Activated CD4-positive, CD25-positive, alpha-beta regulatory T cell treated with anti-CD3 and anti-CD28 coated beads, Interleukin-2, amount 50 U/mL, for 72 hours (primary cell): ENCODE results near the gene TK2.
"Not testable (repeated sequence)": the region's sequence is repeated elsewhere in the genome, so short reads cannot be mapped to it uniquely, and the experiment has no call there.

Source experiments
- DNase-seq: peaks from one replicate; pipeline ENCODE4 v3.0.0; 2021

TK2 gene

DNA sequence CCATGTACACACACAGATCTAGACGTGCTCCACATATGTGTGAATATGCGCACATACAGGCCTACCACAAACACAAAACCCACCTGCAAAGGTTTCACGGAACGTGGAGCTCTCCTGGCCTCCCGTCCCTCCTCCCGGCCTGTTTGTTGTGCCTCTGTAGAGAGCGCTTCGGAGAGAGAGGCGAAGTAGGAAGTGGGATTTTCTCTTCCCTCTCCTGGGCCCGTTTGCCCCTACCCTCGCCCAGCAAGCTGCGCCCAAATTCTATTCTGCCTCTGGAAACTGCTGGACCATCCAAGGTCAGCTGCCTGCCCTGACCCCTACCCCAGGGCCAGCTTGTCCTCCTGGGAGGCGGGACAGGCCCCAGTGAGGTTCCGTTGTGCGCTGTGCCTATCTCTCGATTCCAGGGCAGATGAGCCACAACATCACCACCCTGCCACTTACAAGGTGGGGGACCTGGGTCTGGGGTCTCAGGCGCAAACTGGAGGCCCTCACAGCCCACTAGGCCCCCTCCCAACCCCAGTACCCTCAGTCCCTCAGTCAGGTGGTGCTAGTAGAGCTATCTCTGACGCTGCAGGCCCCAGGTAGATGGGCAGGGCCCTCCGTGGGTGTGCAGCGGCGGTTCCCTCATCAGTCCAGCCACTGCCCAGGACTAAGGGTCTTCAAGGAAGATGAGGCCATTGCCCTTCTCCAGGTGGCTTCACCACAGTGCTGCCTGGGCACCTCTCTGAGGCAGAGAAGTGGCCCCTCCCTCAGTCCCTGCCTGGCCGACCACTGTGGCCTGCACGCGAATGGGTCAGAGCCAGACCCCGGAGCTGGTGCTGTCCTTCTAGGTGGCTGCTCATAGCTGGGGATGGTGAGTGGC lies 68.6 kb downstream of the TK2 start:
- DNase-seq = no peak

DNA sequence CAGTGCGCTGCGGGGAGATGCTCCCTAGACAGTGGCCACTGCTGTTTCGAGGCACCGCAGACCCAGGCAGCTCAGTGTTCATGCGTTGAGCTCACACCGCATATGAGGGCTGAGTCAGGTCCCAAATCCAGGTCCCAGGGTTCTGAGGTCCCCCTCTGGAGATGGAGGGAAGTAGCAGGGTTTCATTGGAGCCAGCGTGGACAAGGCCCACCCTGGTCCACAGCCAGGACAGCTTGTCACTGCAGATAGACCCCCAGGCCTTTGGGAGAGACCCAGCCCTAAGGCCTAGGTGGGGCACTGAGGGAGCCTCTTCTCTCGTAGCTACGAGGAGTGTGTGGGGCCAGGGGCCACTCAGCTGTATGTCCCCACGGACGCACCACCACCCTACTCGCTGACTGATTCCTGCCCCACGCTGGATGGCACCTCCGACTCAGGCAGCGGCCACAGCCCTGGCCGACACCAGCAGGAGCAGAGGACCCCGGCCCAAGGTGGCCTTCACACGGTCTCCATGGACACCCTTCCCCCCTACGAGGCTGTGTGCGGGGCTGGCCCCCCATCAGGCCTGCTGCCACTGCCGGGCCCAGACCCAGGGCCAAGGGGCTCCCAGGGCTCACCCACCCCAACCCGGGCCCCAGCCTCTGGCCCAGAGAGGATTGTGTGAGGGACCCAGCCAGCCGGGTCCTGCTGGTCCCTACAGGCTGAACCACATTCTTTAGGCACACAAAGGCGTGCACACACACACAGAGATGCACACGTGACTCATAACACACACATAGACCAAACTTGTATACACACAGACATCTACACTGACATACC lies 69.4 kb downstream of the TK2 start:
- DNase-seq = no peak

DNA sequence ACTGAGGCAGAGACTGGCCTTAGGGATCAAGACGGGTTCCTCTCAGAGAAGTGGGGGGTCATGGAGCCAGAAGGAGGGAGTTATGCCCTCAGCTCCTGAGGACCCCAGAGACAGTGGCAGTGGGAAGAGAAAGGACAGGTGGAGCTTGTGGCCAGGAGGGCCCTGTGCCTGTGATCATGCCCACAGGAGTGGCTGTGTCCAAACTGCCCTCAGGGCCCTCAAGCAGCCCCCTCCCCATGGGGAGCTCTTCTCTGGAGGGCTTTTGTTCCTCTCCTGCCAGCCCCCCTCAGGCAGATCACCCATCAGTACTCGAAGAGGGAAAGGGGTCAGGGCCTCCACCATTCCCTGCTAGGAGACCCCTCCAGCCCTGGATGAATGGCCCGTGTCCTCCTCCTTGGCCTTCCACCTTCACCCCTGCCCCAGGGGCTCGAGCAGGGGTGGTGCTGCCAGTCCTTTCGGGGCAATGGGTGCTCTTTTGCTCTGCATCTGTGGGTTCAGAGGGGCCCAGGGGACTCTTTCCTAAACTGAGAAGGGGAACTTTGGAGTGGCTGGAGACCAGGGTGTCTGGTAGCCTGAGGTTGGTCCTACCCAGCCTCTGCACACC lies 70.2 kb downstream of the TK2 start:
- DNase-seq = no peak

DNA sequence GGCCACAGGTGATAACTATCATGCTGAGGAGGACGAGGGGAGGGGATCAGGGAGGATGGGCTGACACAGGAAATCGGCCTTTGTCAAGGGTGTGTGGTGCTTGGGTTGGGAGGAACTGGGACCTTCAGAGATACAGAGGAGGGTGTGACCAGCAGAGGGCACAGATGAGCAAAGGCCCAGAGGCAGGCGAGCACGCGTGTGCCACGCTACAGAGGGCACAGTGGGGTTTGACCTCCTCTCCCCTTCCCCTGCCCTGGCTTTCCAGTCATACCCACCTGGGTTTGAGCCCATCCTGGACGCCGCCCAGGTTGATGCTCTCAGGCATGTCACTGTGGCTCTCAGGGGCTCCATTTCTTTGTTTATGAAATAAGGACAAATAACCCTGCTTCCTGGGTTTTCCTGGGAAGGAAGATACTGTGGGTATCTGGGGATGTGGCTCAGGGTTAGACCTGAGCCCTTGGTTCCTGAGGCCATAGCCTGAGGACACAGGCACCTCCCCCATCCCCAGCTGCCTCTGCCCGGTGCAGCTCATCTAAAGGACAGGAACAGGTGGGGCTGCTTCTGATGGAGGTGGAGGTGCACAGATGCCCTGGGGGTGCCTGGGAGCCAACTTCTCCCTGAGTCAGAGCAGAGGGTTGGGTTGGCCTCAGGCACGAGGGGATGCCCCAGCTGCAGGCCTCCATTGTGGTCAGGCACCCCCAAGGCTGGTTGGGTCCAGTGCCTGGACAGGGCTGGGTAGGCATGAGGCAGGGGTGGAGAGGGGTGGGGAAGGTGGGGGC lies 71.0 kb downstream of the TK2 start:
- DNase-seq = peak; percentile 81

DNA sequence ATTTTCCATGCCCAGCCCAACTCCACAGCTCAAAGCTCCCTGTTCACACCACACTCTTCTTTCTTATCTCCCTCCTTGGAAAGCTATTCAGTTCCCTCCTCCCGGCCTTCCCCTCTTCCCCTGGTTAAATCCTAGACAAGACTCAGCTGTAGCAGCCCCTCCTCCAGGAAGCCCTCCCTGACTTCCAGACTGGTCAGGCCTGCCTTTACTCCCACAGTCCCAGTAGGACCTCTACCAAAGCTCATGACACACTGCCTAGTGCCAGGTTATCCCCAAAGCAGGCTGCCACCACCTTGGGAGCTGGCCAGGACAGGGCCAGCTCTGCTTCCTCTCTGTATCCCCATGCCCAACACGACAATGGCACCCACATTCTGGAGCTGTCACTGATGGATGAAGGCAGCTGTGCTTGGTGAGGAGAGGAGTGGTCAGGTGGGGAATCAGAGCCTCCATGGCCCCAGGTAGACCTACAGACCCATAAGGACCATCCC lies 72.8 kb downstream of the TK2 start:
- DNase-seq = no peak

DNA sequence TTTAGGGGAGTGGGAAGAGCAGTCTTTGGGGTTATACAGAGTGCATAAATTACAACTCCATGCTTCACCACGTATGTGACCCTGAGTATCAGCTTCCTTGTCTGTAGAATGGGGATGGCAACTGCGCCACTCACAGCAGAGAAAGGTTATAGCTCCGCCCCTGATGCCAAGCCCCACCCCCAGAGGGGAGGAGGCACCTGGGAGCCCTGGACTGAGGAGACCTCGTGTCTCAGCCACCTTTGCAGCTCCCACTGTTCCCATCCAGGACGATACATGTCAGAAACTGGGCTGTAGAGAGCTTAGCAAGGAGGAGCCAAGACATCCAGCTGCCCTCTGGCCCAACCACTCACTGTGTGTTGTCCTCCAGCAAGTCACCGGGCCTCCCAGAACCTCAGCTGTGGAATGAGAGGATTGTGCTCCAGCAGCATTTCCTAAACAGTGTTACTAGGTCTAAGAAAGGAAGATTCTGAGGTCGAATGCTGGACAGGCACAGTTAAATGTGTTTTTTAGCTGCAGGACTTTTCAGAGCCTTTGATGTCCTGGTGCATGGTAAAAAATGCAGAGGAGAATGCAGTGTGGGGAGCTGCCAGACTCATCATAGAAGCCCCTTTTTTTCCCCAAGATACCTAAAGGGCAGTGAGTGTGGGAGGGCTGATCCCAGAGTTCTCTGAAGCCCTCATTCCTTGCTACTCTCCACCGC lies 73.4 kb downstream of the TK2 start:
- DNase-seq = peak; percentile 58

DNA sequence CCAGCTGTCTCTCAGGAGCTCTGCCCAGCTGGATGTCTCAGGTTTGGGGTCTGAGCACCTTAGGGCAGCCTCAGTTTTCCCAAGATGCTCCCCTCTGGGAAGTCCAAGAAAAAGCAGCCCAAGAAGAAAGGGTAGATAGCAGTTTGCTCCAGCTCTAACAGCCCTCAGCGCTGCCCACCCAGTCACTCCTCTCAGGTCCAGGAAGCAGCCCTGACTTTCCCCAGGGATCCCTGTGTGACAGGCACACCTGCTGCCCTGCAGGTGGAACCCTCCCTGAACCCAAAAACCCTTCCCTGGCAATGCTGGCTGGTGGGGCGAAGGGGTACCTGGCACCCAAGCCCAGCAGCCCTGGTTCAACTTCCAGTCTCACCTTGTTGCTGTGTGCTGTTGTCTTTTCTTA lies 74.7 kb downstream of the TK2 start:
- DNase-seq = no peak

DNA sequence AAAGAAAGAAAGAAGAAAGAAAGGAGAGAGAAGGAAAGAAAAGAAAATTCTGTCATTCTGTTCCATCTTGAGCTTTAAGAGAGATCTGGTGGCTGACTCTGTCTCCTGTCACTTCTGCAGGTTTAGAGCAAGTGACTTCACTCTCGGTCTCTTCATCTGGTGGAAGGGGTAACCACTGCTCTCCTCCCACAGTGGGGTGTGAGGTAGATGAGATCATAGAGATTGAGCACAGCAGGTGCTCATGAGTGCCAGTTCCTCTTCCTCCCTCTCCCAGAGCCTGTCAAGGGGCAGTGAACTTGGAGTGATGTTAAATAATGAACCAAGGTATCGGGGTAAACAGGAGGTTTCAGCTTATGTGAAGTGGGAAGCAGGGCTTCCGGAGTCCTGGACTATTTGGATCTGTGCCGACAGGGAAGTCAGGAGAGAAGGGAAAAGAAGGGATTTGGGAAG lies 75.1 kb downstream of the TK2 start:
- no peak for DNase-seq

DNA sequence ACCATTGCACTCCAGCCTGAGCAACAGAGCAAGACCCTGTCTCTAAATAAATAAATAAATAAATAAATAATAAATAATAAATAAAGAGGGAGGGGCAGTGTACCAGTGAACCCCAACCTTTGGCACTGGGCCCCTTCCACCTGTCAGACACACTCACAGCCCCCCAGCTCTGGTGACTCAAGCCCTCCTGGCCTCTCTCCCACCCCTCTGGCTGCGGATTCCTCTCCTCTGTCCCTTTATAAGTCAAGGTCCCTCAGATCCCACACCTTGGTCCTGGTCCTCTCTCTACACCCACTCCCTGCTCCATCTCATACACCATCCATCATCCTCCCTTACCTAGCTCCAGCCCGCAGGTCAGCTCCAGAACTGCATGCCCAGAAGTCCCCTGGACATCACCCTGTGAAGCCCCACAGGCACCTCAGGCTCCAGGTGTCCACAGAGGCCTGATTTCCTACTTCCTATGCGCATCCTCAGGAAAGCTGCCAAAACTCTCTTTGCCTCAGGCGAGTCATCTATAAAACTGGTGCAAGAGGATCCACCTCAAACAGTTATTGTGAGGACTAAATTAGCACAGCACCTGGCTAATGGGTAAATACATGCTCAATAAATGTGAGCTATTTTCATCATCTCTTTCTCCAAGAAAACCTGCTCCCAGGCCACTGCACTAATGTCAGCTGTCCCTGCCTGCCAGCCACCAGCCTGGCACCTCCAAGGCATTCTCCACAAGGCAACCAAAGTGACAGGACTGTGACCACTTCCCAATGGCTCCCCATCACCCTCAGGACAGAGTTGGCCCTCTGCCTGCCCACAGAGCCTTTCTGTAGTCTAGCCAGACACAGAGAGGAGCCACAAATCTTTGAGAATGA lies 76.0 kb downstream of the TK2 start:
- peak; percentile 23 for DNase-seq

DNA sequence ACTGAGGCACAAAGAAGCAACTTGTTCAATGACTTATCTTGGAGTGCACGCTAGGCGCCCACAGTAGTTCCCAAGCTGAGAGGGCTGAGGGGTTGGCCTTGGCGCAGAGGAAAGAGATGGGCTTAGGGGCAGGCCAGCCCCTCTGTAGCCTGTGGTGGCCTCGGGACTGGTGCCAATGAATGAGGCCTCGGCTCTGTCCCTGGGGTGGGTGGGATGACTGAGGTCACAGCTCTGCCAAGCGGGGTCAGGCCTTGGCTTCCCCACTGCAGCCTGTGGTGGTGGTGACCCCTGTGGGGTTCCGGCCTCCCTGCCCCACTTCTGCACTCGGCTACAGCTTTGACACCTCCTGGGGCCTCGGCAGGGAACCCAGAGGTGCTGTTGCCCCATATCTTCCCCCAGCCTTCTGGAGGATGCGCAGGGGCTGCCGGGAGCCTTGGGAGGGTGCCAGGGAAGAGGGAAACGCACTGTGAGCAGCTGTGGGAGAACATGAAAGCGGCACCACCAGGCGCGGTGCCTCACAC lies 76.8 kb downstream of the TK2 start:
- DNase-seq = peak; percentile 21

DNA sequence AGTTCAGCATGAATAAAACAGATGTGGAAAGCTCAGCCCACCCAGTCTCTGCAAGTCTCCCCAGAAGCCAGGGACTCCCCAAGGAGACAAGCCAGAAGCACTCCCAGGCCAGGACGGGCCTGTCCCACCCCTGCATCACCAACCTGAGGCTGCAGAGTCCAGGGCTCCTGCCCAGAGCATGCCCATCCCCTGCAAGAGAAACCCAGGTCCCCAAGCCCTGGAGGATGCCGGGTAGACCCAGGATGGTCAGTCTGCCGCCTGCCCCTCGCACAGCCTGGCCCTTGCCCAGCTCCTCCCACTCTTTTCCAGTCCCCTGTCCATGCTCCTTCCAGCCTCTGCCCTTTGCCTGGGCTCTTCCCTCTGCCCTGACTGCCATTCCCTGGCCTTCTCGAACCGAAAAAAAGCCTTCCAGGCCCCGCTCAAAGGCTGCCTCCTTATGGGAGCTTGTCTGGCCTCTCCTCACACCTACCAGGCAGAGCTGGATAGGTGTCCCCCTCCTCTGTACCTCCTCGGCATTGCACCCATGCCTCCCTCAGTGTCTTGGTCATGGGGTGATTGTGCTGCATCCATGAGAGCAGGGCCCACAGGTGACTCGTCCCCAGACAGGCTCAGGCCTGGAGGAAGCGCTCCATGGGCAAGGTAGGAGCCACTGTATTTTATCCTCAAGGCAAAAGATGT lies 78.1 kb downstream of the TK2 start:
- no peak for DNase-seq

DNA sequence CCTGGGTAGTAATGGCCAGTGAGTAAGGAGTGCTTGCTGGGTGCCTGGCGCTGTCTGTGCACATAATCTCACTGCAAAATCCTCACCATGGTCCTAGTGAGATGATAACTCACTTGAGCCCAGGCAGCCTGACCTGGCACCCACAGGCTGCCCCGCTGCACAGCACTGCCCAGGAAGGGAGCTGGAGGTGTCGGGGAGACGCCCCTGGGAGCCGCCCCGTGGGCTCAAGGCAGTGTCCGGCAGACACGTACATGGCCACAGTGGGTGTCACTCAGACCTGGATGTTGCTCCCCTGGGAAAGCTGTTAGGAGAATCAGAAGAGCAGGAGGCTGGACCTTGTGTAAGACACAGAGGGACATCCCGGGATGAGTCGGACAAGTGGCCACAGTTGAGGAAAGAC lies 78.7 kb downstream of the TK2 start:
- no peak for DNase-seq

DNA sequence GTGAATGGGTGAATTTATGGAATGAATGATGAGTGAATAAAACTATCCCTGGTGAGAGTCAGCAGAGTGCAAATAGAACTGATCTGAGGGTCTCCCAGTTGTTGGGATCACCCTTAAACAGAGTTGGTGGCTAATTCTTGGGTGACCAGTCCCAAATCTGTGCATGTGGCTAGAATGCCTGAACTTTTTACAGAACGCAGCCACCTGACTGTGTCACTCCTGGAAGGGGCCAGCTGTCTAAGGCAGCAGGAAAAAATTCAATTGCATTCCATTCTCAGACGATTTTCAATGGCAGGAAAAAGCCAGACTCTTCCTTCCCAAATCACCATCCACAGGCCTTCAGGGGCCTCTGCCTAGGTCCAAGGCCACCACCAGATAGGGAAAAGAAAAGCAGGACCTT lies 79.4 kb downstream of the TK2 start:
- no peak for DNase-seq

DNA sequence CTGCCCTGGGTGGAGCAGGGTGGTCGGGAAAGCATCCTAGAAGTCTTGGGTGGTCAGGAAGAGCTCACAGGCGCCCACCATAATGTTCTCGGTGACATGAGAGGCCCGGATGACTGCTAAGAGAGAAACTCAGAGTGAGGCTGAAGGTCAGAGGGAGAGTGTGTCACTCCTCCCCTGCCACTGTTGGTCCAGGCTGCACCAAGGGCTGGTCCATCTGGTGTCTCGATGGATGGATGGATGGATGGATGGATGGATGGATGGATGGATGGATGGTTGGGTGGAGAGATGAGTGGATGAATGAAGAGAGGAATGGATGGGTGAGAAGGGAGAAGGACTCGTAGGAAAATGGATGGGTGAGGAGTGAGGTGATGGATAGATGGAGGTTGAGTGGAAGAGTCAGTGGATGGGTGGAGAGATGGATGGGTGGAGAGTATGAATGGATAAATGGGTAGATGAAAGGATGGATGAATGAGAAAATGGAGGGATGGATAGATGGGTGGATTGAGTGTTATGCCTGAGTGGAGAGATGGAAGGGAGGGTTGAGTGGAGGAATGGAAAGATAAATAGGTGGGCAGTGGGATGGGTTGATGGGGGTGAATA lies 79.9 kb downstream of the TK2 start:
- DNase-seq = no peak

DNA sequence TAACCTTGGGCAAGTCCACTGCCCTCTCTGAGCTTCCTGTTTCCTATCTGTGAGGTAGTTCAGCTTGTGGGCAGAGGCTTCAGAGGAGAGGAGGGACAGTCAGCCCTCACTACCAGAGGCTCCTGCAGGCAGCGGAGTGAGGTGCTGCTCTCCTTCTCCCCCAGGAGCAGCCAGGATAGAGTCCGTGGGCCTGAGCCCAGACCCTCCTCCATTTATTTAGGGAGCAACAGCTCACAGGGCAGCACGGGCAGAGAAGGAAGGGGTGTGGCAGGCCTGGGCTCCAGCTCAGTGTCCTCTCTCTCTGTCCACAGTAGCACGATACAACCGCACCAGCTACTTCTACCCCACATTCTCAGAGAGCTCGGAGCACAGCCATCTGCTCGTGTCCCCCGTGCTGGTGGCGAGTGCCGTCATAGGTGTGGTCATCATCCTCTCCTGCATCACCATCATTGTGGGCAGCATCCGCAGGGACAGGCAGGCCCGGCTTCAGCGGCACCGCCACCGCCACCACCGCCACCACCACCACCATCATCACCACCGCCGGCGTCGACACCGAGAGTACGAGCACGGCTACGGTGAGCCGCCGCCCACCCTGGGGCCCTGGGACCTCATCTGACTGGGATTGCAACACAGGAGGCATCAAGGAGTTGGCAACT lies 80.5 kb downstream of the TK2 start:
- no peak for DNase-seq

DNA sequence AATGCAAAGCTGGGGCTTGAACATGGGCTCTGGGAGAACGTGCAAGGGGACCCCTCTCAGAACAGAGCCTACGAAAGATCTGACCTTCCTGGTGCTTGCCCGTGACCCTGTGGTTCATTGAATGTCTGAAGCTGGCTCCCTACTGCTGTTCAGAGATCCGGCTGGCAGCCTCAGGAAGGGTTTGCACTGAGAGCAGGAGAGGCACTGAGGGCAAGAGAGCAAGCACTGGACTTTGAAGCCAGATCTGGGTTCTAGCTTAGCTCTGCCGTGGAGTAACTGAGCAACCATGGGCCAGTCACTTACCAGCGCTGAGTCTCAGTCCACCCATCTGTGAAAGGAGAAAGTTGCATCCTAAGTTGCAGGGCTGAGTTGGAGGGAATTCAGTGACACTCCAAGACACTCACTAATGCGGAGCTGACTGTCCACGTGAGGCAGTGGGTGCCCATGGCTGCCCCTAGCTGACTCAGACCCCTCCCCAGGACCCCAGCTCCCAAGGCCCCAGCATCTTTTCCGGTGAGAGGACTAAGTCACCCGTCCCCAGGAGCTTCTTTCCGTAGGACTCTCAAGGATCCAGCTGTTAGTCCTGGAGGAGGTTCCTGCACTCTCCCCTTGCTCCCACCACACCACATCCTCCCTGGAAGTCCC lies 81.5 kb downstream of the TK2 start:
- DNase-seq = no peak

DNA sequence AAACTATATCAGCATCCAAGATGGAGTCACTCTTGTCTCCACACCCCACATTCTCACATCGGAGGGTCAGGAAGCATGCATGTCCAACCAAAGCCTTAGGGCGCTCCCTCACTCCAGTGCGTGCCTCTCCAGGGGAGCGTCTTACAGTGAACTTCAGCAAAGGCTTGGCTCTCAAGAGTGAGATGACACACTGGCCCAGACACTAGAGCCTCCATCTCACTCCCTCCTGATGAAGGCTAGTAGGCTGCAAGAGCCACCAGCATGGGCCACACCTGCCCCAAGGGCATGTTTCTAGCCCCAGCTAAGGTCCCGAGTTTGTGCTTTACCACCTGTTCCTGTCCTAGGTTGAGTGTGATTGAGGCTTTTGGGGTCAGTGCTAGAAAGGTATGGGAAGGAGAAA lies 82.3 kb downstream of the TK2 start:
- DNase-seq = no peak

DNA sequence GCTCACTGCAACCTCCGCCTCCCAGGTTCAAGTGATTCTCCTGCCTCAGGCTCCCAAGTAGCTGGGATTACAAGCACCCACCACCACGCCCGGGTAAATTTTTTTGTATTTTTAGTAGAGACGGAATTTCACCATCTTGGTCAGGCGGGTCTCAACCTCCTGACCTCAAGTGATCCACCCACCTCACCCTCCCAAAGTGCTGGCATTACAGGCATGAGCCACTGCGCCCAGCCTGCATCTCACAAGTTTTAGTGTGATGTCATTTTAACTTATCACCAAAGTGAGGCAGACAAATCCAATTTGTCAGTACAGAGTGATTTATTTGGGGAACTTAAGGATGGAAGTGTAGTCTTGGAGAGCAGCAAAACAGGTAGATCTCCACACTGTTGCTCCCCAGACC lies 83.3 kb downstream of the TK2 start:
- DNase-seq = not testable (repeated sequence)

DNA sequence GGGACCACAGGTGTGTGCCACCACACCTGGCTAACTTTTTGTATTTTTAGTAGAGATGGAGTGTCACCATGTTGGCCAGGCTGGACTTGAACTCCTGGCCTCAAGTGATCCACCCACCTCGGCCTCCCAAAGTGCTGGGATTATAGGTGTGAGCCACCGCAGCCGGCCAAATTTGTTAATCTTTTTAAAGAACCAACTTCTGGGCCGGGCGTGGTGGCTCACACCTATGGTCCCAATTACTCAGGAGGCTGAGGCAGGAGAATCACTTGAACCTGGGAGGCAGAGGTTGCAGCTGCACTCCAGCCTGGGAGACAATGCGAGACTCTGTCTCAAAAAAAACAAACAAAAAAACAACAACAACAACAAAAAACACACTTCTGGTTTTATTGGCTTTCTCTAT lies 84.0 kb downstream of the TK2 start:
- DNase-seq = not testable (repeated sequence)
